WTC11 (cell line): ENCODE results near the gene NUP210L.

Experiments
- ELF4 ChIP-seq: sonication (generic); formaldehyde crosslinking; IDR thresholded peaks from 2 replicates; pipeline ENCODE4 v1.8.1; 2022; ENCODE audit warnings: low read depth, mild to moderate bottlenecking, moderate library complexity, missing genetic modification reagents
- ETV6 ChIP-seq: sonication (generic); formaldehyde crosslinking; IDR thresholded peaks from 2 replicates; pipeline ENCODE4 v1.8.1; 2022; ENCODE audit warnings: mild to moderate bottlenecking, missing genetic modification reagents
- FOXK1 ChIP-seq: sonication (generic); formaldehyde crosslinking; IDR thresholded peaks from 2 replicates; pipeline ENCODE4 v1.8.0; 2022; ENCODE audit warnings: mild to moderate bottlenecking, moderate library complexity, missing genetic modification reagents
- IRF2 ChIP-seq: sonication (generic); formaldehyde crosslinking; IDR thresholded peaks from 2 replicates; pipeline ENCODE4 v1.8.0; 2022; ENCODE audit warnings: low read depth, missing genetic modification reagents, borderline replicate concordance
- OVOL2 ChIP-seq: fragments of 250-450 bp; sonication (Bioruptor Pico); IDR thresholded peaks from 2 replicates; pipeline ENCODE4 v1.9.0; 2021; ENCODE audit warnings: mild to moderate bottlenecking, borderline replicate concordance
- SMAD3 ChIP-seq: sonication (generic); formaldehyde crosslinking; IDR thresholded peaks from 2 replicates; pipeline ENCODE4 v1.8.0; 2022; ENCODE audit warnings: missing genetic modification reagents, mild to moderate bottlenecking, borderline replicate concordance
- SP1 ChIP-seq: sonication (generic); formaldehyde crosslinking; conservative IDR thresholded peaks from 2 replicates; pipeline ENCODE4 v1.8.1; 2022; ENCODE audit warnings: missing genetic modification reagents
- TEAD4 ChIP-seq: sonication (generic); formaldehyde crosslinking; IDR thresholded peaks from 2 replicates; pipeline ENCODE4 v1.8.0; 2022; ENCODE audit warnings: mild to moderate bottlenecking, missing genetic modification reagents
- ZNF416 ChIP-seq: fragments of 250-450 bp; sonication (Bioruptor Pico); IDR thresholded peaks from 2 replicates; pipeline ENCODE4 v1.9.0; 2021; ENCODE audit warnings: mild to moderate bottlenecking, inconsistent platforms
- TF ChIP-seq, protein P1 (sequence below): sonication (generic); formaldehyde crosslinking; IDR thresholded peaks from 2 replicates; pipeline ENCODE4 v1.8.0; 2022; ENCODE audit warnings: mild to moderate bottlenecking, missing genetic modification reagents
- TF ChIP-seq, protein P2 (sequence below): fragments of 200-600 bp; IDR thresholded peaks from 2 replicates; pipeline ENCODE4 v1.8.0; 2022; ENCODE audit warnings: antibody characterized with exemption
- TF ChIP-seq, protein P3 (sequence below): sonication (generic); formaldehyde crosslinking; conservative IDR thresholded peaks from 2 replicates; pipeline ENCODE4 v1.8.1; 2022; ENCODE audit warnings: mild to moderate bottlenecking, missing genetic modification reagents
- TF ChIP-seq, protein P4 (sequence below): sonication (generic); formaldehyde crosslinking; IDR thresholded peaks from 2 replicates; pipeline ENCODE4 v1.8.1; 2023; ENCODE audit warnings: mild to moderate bottlenecking, missing genetic modification reagents, moderate library complexity

DNA sequence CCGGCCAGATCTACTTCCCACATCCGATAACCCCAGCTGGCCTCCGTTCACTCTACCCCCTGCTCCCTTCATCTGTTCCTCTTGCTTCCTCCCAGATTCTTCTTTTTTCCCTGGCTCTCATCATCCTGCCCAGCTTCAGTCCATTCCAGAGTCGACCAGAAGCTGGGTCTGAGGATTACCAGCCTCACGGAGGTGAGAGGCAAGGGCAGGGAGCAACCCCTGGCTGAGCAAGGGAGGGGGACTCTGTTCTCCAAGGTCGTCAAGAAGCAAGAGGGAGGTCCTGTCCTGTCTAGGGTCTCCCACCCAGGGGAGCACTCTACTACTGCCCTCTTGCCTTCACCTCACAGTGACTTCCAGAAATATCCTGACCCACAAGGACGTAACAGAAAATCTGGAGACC, 181.3 kb downstream of the NUP210L start:
- TF ChIP-seq, protein P1, sequence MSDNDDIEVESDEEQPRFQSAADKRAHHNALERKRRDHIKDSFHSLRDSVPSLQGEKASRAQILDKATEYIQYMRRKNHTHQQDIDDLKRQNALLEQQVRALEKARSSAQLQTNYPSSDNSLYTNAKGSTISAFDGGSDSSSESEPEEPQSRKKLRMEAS (CRISPR knock-in tag) = no peak
- TF ChIP-seq, protein P2, sequence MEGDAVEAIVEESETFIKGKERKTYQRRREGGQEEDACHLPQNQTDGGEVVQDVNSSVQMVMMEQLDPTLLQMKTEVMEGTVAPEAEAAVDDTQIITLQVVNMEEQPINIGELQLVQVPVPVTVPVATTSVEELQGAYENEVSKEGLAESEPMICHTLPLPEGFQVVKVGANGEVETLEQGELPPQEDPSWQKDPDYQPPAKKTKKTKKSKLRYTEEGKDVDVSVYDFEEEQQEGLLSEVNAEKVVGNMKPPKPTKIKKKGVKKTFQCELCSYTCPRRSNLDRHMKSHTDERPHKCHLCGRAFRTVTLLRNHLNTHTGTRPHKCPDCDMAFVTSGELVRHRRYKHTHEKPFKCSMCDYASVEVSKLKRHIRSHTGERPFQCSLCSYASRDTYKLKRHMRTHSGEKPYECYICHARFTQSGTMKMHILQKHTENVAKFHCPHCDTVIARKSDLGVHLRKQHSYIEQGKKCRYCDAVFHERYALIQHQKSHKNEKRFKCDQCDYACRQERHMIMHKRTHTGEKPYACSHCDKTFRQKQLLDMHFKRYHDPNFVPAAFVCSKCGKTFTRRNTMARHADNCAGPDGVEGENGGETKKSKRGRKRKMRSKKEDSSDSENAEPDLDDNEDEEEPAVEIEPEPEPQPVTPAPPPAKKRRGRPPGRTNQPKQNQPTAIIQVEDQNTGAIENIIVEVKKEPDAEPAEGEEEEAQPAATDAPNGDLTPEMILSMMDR = no peak
- TF ChIP-seq IRF2 (CRISPR knock-in tag) = no peak
- no peak for TF ChIP-seq ELF4
- TF ChIP-seq, protein P3, sequence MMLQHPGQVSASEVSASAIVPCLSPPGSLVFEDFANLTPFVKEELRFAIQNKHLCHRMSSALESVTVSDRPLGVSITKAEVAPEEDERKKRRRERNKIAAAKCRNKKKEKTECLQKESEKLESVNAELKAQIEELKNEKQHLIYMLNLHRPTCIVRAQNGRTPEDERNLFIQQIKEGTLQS (CRISPR knock-in tag) = no peak
- TF ChIP-seq TEAD4 (CRISPR knock-in tag) = no peak
- TF ChIP-seq SP1 = no peak
- TF ChIP-seq, protein P4, sequence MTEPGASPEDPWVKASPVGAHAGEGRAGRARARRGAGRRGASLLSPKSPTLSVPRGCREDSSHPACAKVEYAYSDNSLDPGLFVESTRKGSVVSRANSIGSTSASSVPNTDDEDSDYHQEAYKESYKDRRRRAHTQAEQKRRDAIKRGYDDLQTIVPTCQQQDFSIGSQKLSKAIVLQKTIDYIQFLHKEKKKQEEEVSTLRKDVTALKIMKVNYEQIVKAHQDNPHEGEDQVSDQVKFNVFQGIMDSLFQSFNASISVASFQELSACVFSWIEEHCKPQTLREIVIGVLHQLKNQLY (CRISPR knock-in tag) = no peak
- no peak for TF ChIP-seq OVOL2 (CRISPR knock-in tag)
- no peak for TF ChIP-seq ETV6 (CRISPR knock-in tag)
- TF ChIP-seq ZNF416 (CRISPR knock-in tag) = no peak
- TF ChIP-seq SMAD3 = no peak
- TF ChIP-seq FOXK1 (CRISPR knock-in tag) = no peak
